GM18868 (cell line): ENCODE results near the gene TTLL5.

Source experiments
- ATAC-seq: cut with Tn5 transposase; IDR thresholded peaks from one replicate; pipeline ENCODE4 v1.9.1; 2021; ENCODE audit warnings: mild to moderate bottlenecking, moderate library complexity; ENCODE audit not compliant: unreplicated experiment

The TTLL5 gene

GRCh38 chr14:75857199-75857598 lies 196.2 kb downstream of the TTLL5 start:
- no peak for ATAC-seq

- no peak for ATAC-seq
These were observed 197.3 kb downstream of the TTLL5 start for GRCh38 chr14:75858362-75858761.

- ATAC-seq: no peak
These were observed 198.7 kb downstream of the TTLL5 start for GRCh38 chr14:75859746-75860145.

- ATAC-seq: no peak
These were observed 199.6 kb downstream of the TTLL5 start for GRCh38 chr14:75860561-75861160.

GRCh38 chr14:75861161-75861621 lies 200.1 kb downstream of the TTLL5 start:
- ATAC-seq: no peak

GRCh38 chr14:75863221-75863620 lies 202.2 kb downstream of the TTLL5 start:
- no peak for ATAC-seq

GRCh38 chr14:75864352-75864751 lies 203.3 kb downstream of the TTLL5 start:
- no peak for ATAC-seq

GRCh38 chr14:75865531-75865930 lies 204.5 kb downstream of the TTLL5 start:
- ATAC-seq: no peak

GRCh38 chr14:75866970-75867369 lies 205.9 kb downstream of the TTLL5 start:
- ATAC-seq: no peak

- ATAC-seq: no peak
These were observed 210.3 kb downstream of the TTLL5 start for GRCh38 chr14:75871181-75871880.

GRCh38 chr14:75875958-75876357 lies 214.9 kb downstream of the TTLL5 start:
- no peak for ATAC-seq

- no peak for ATAC-seq
These were observed 215.5 kb downstream of the TTLL5 start for GRCh38 chr14:75876530-75876929.

- ATAC-seq: no peak
These were observed 216.2 kb downstream of the TTLL5 start for GRCh38 chr14:75877292-75877691.

- ATAC-seq: no peak
These were observed 216.8 kb downstream of the TTLL5 start for GRCh38 chr14:75877884-75878283.

GRCh38 chr14:75879031-75879430 lies 218.0 kb downstream of the TTLL5 start:
- ATAC-seq: no peak

- ATAC-seq: no peak
These were observed 219.5 kb downstream of the TTLL5 start for GRCh38 chr14:75880512-75880911.

GRCh38 chr14:75881994-75882393 lies 220.9 kb downstream of the TTLL5 start:
- ATAC-seq: no peak

- no peak for ATAC-seq
These were observed 223.2 kb downstream of the TTLL5 start for GRCh38 chr14:75884198-75884611.

GRCh38 chr14:75885829-75886228 lies 224.8 kb downstream of the TTLL5 start:
- ATAC-seq: no peak

GRCh38 chr14:75886636-75887348 lies 225.7 kb downstream of the TTLL5 start:
- ATAC-seq: no peak

GRCh38 chr14:75888945-75889344 lies 227.9 kb downstream of the TTLL5 start:
- no peak for ATAC-seq

GRCh38 chr14:75896341-75896740 lies 235.3 kb downstream of the TTLL5 start:
- no peak for ATAC-seq
